ENCODE data around the gene KIAA0040. TPM values are rescaled to one million over a fixed set of nuclear protein-coding genes. Genes with fewer than 3 reads are reported as not detected.

The KIAA0040 gene
- total RNA-seq, 2 experiments from 2014 or later = 32.9 to 34.5 TPM

DNA sequence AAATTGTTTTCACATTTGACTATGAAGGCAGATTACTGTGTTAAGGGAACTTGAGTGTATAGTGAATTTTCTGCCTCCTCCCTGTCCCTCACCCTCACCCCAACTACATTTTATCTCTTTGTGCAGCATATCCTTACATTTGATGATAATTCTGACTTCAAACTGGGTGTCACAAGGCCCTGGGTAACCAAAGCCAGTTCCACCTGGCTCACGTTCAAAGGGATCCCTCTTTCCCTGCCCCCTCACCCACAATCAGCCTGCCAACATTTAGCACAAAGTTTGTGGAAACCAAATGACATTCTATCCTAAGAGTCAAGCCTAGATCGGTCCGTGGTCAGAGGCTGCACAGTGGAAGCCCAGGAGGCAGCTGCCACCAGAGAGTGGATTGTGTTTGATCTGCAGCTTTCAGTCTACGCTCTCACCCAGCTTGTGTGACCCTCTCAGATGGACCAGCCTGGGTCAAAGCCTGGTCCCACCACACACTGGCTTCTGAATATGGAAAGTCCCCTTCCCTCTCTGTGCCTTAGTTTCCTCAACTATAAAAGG is 10.3 kb downstream of the KIAA0040 start:
- intact Hi-C loops (cut with micrococcal nuclease) = no loop called here
- no peaks in the 10 kb centered on the region for H3K9me3 Mint-ChIP-seq
- ChIA-PET CTCF (interaction anchor here (3.2 kb wide), 1 partner anchor 27 kb away, joined by 13 read pairs; no protein-coding TSS in a partner anchor), POLR2A (no interaction called here)
- H3K4me1 Mint-ChIP-seq (ENCODE audit: low read depth) = peaks cover 79% of the 10 kb centered on the region
- no peak overlapping the region for H3K27ac Mint-ChIP-seq
- DNase-seq = no peak
- H3K27me3 Mint-ChIP-seq = no peaks in the 10 kb centered on the region
- no peak overlapping the region for H3K4me3 Mint-ChIP-seq
- H3K36me3 Mint-ChIP-seq = peaks cover 32% of the 10 kb centered on the region

DNA sequence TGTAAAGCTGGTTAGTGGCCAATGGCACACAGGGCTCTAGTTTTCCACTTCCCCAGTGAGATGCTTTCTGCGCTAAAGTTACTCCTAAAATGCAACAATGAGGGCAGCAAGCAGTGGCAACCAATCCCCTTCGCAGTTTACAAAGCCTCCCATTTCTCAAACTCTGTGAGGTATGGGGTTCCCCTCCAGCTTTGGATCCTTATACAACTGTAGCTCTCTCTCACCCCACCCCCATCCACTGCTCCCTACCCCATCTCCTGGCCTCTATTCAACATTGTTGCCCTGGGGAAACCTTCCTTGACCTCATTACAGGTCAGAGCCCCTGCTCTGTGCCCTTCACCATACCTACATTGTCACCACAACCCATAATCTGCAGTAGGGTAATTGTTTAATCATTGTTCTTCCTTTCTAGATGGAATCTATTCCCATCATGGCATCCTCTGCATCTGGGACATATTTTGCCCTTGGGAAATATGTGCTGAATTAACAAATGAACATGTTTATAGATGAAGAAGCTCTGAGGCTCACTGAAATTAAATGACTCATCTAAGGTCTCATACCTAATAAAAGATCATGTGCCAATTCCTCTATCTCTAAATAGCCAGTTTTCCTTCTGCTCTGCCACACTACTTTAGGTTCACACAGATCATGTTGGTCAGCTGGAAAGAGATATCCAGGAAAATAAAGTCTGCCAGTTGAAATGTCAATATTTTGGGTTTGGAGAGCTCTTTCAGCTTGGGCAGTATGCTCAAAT is 12.6 kb downstream of the KIAA0040 start:
- Mint-ChIP-seq H3K27me3 (no peaks in the 10 kb centered on the region), H3K36me3 (peaks cover 31% of the 10 kb centered on the region), H3K4me3 (no peak overlapping the region), H3K4me1 (ENCODE audit: low read depth) (peaks cover 63% of the 10 kb centered on the region), H3K27ac (no peak overlapping the region), H3K9me3 (peaks cover 2% of the 10 kb centered on the region)
- ChIA-PET POLR2A (interaction anchor here (0.6 kb wide), 1 partner anchor 163 kb away, joined by 3 read pairs; no protein-coding TSS in a partner anchor), CTCF (interaction anchor here (1.0 to 2.3 kb wide), 6 partner anchors 13 to 138 kb away, joined by 3 to 11 read pairs (median 4); no protein-coding TSS in a partner anchor)
- DNase-seq = no peak
- intact Hi-C loops (cut with micrococcal nuclease) = no loop called here

DNA sequence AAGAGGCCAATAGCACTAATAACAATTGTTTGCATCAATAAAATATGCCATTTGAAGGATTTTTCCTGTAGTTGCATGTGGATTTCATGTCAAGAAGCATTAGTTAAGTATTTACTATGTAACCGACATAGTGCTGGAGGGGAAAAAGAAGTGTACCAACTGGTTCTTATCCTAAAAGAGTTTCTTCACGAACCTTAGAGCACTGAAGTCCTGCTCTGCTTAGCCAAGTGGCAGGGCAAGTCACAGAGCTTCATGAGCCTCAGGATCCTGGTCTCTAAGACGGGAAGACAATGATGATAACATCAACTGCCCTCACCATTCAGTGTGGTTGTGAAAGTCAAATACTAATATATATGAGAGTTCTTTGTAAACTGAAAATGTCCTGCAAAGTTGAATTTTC is 14.1 kb downstream of the KIAA0040 start:
- no peak overlapping the region for H3K4me3 Mint-ChIP-seq
- peaks cover 29% of the 10 kb centered on the region for H3K36me3 Mint-ChIP-seq
- peaks cover 2% of the 10 kb centered on the region for H3K9me3 Mint-ChIP-seq
- no peak for DNase-seq
- no peaks in the 10 kb centered on the region for H3K27me3 Mint-ChIP-seq
- CTCF ChIA-PET = interaction anchor here (1.0 to 2.3 kb wide), 3 partner anchors 13 to 27 kb away, joined by 3 to 5 read pairs (median 4); no protein-coding TSS in a partner anchor
- intact Hi-C loops (cut with micrococcal nuclease) = no loop called here
- POLR2A ChIA-PET = no interaction called here
- H3K27ac Mint-ChIP-seq = no peak overlapping the region
- peaks cover 61% of the 10 kb centered on the region for H3K4me1 Mint-ChIP-seq (ENCODE audit: low read depth)

DNA sequence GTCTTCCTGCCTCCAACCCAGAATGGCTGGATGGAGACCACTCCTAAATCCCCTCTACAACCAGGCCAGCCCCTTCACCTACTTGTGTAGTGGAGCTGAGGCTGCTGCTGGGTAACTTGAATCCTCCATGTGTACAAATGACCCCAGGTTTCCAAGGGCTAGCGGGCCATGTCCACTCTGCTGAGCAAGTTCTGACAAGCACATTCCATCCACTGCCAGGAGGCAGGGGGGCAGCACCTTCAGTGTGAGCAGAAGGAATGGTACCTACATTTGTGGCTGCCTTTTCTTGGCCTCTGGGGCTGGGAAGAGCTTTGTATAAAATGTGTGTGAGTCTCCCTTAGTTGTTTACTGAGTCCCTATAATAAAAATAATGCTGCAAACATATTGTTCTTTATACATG is 14.5 kb downstream of the KIAA0040 start:
- H3K4me3 Mint-ChIP-seq = no peak overlapping the region
- POLR2A ChIA-PET = no interaction called here
- intact Hi-C loops (cut with micrococcal nuclease) = no loop called here

DNA sequence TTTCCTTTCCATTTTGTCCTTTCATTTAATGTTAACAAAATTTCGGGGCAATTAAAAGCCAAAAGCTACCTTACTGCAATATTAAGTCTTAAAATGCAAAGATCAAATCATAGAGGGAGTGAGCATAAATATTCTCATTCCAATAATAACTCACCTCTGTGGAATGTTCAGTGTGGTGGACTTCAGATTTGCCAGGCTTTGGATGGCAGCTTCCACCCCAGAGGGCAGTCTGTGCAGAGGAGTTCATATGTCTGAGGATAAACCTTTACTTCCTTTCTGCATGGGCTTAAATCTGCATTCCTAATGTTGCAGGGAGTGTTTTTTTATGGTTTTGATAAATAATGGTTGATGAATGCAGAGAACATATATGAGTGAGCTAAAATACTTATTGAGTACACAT is 16.3 kb downstream of the KIAA0040 start:
- no peak for DNase-seq
- peaks cover 31% of the 10 kb centered on the region for H3K36me3 Mint-ChIP-seq
- no peak overlapping the region for H3K4me3 Mint-ChIP-seq
- H3K27me3 Mint-ChIP-seq = no peaks in the 10 kb centered on the region
- peaks cover 2% of the 10 kb centered on the region for H3K9me3 Mint-ChIP-seq
- no peak overlapping the region for H3K27ac Mint-ChIP-seq
- H3K4me1 Mint-ChIP-seq (ENCODE audit: low read depth) = peaks cover 55% of the 10 kb centered on the region
- CTCF ChIA-PET = no interaction called here
- intact Hi-C loops (cut with micrococcal nuclease) = no loop called here
- POLR2A ChIA-PET = no interaction called here

More for the DNA sequence above, 14.5 kb downstream of the KIAA0040 start:
- Mint-ChIP-seq H3K36me3 (peaks cover 30% of the 10 kb centered on the region), H3K27me3 (no peaks in the 10 kb centered on the region), H3K4me1 (ENCODE audit: low read depth) (peaks cover 59% of the 10 kb centered on the region), H3K27ac (no peak overlapping the region), H3K9me3 (peaks cover 2% of the 10 kb centered on the region)
- DNase-seq = no peak
- CTCF ChIA-PET = interaction anchor here (1.6 kb wide), 1 partner anchor 26 kb away, joined by 4 read pairs; no protein-coding TSS in a partner anchor

DNA sequence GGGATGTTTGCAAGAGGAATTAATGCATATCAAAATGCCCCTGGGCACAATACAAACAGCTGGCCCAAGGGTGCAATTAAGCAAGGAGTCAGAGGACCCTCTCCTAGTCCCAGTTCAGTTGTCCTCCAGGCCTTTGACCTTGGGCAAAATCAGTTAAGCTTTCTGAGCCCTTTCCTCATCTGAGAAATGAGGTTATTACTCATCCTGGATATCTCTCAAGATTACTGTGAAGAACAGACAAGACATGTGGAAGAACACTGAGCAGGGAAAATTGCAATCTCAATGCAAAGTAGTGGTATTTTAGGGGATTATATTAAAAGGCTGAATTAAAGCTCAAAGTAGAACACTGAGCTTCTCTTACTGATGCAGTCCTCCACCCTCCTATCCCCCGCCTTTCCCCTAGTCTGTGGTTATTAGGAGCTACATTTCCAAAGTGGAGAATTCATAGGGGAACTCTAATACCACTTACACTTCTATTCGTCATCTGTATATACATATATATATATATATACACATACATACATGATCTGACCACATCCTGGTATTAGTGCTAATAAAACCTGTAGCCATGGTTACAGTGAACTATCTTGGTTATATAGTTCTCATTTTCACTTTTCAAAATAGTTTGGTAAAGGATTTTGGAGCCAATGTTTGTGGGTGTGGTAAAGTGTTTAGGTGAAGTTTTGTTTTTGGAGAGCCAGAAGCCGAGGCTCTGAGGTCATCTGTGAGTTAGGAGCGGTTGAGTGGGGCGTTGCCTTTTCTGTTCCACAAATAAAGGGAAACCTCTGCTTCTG is 18.1 kb downstream of the KIAA0040 start:
- Mint-ChIP-seq H3K27me3 (no peaks in the 10 kb centered on the region), H3K4me1 (ENCODE audit: low read depth) (peaks cover 60% of the 10 kb centered on the region), H3K36me3 (peaks cover 30% of the 10 kb centered on the region), H3K9me3 (peaks cover 2% of the 10 kb centered on the region), H3K27ac (no peak overlapping the region), H3K4me3 (no peak overlapping the region)
- intact Hi-C loops (cut with micrococcal nuclease) = no loop called here
- DNase-seq = no peak
- POLR2A ChIA-PET = interaction anchor here (1.2 to 2.0 kb wide), 2 partner anchors 10 to 15 kb away, joined by 5 to 6 read pairs; no protein-coding TSS in a partner anchor
- CTCF ChIA-PET = interaction anchor here (1.0 to 2.5 kb wide), 4 partner anchors 15 to 144 kb away, joined by 4 to 10 read pairs (median 6); no protein-coding TSS in a partner anchor

DNA sequence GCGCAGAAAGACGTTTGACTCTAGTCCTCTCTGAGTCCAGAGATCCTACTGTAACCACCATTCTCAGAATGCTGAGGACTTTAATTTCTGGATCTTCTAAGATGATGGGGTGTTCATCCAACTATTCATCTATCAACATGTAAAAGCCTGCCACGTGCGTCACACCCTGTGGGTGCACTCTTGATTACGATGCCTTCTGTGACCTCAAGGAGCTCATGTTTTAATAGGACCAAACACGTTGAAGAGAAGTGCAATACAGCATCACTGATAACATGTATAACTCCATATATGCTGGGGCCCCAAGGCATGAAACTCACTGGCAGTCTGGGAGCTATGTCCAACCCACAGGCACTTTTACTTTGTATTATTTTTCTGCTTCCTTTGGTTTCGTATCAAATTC is 19.0 kb downstream of the KIAA0040 start:
- Mint-ChIP-seq H3K9me3 (peaks cover 2% of the 10 kb centered on the region), H3K27me3 (no peaks in the 10 kb centered on the region), H3K4me3 (no peak overlapping the region), H3K36me3 (peaks cover 33% of the 10 kb centered on the region), H3K4me1 (ENCODE audit: low read depth) (peaks cover 62% of the 10 kb centered on the region), H3K27ac (no peak overlapping the region)
- ChIA-PET POLR2A (interaction anchor here (1.2 to 2.0 kb wide), 2 partner anchors 9 to 16 kb away, joined by 5 to 6 read pairs; no protein-coding TSS in a partner anchor), CTCF (interaction anchor here (1.0 to 2.5 kb wide), 4 partner anchors 16 to 145 kb away, joined by 4 to 10 read pairs (median 6); no protein-coding TSS in a partner anchor)
- no peak for DNase-seq
- intact Hi-C loops (cut with micrococcal nuclease) = no loop called here

DNA sequence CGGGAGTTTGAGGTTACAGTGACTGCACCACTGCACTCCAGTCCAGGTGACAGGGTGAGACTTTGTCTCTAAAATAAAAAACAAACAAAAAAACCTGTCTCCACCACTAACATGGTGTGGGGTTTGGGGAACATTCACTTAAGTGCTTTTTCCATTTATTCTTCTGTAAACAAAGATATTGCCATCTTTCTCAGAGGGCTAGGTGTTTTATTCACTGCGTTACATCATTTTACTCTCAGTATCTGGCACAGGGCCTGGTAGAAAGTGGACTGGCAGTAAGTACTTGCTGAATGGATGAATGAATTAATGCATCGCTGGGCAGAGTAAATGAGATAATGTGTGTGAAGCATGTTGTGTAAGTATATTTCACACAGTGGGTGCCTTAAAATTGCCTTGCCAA is 20.1 kb downstream of the KIAA0040 start:
- H3K36me3 Mint-ChIP-seq = peaks cover 32% of the 10 kb centered on the region
- CTCF ChIA-PET = interaction anchor here (2.5 kb wide), 1 partner anchor 18 kb away, joined by 10 read pairs; no protein-coding TSS in a partner anchor
- H3K4me3 Mint-ChIP-seq = no peak overlapping the region
- peaks cover 2% of the 10 kb centered on the region for H3K9me3 Mint-ChIP-seq
- no peaks in the 10 kb centered on the region for H3K27me3 Mint-ChIP-seq
- DNase-seq = no peak
- peaks cover 61% of the 10 kb centered on the region for H3K4me1 Mint-ChIP-seq (ENCODE audit: low read depth)
- no peak overlapping the region for H3K27ac Mint-ChIP-seq
- POLR2A ChIA-PET = no interaction called here
- intact Hi-C loops (cut with micrococcal nuclease) = no loop called here

DNA sequence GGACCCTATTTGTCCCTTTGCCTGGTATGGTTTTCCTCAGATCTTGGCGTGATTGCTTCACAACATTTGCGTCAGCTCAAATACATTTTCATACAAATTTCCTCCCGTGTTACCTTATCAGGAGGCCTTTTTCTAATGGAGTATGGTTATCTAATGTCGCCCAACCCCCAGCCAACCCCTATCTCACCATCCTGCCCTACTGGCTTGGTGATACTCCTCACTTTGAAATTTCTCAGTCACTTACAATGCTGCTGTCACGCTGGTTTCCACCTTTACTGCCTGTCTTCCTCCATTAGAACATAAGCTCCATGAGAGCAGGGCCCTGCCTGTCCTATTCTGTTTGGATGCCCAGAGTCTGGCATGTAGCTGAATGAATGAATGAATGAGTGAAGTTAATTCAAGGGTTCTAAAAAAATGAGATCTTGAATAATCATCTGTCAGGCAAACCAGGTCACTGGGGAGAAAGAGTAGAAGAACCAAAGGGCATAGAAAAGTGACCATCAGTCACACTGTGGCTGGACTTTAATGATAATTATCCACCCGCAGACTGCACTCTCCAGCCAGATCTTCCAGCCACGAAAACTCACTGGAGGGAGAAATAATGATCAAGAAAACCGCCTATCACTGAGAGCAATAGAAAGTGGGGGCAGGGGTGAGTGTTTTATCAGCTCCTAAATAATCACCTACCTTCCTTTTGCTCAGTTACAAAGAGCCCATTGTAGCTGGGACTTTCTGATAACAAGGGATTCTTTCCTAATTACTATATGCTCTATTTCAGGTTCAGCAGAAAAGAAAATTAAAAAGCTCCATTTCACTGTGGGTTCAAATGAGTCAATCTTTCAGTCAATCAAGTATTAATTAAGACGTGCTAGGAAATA is 21.3 kb downstream of the KIAA0040 start:
- H3K27me3 Mint-ChIP-seq = no peaks in the 10 kb centered on the region
- H3K9me3 Mint-ChIP-seq = peaks cover 2% of the 10 kb centered on the region
- intact Hi-C loops (cut with micrococcal nuclease) = no loop called here
- CTCF ChIA-PET = interaction anchor here (1.0 to 1.6 kb wide), 5 partner anchors 16 to 146 kb away, joined by 3 to 7 read pairs (median 6); partner anchors contain the start of gene KIAA0040
- peaks cover 29% of the 10 kb centered on the region for H3K36me3 Mint-ChIP-seq
- POLR2A ChIA-PET = no interaction called here
- no peak for DNase-seq
- no peak overlapping the region for H3K4me3 Mint-ChIP-seq
- H3K4me1 Mint-ChIP-seq (ENCODE audit: low read depth) = peaks cover 55% of the 10 kb centered on the region
- H3K27ac Mint-ChIP-seq = peak overlapping the region; percentile 58

DNA sequence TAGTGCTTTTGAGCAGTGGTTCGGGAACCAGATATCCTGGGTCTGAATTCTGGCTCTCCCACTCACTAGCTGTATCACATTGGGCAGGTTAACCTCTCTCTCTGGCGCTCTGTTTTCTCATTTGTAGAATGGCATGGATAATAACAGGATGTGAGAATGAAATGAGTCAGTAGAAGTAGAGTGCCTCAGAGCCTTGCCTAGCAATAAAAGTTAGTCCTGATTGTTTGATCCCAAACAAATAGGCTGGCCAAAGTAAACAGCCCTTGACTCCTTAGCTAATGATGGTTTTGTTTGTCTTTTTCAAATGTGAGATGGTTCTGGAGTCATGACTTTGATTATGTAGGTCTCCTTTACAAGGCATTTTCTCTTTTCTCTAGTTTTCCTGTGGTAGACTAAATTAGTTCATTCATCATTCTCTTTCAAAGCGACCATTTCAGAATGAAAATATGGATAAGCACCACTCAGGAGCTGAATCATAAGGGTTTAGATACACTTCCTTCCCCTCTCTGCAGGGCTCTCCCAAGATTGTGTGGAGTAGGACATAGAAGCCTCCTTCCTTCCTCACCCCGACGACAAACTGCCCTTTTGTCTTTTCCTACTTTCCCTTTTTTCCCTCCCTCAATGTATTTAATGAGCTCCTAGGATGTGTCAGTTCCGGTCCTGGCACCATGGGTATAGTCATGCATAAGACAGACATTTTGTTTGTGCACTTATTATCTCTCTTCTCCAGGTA is 23.1 kb downstream of the KIAA0040 start:
- intact Hi-C loops (cut with micrococcal nuclease) = loop anchor here (1.0 kb wide), 1 partner anchor 20 kb away; no protein-coding TSS in a partner anchor
- no peak for DNase-seq

More for the DNA sequence above, 23.1 kb downstream of the KIAA0040 start:
- Mint-ChIP-seq H3K4me1 (ENCODE audit: low read depth) (peaks cover 48% of the 10 kb centered on the region), H3K27me3 (no peaks in the 10 kb centered on the region), H3K4me3 (no peak overlapping the region), H3K27ac (peak overlapping the region; percentile 6), H3K36me3 (peaks cover 26% of the 10 kb centered on the region), H3K9me3 (no peaks in the 10 kb centered on the region)
- CTCF ChIA-PET = interaction anchor here (0.8 to 2.0 kb wide), 7 partner anchors 14 to 150 kb away, joined by 3 to 7 read pairs (median 4); no protein-coding TSS in a partner anchor
- POLR2A ChIA-PET = interaction anchor here (1.1 kb wide), 1 partner anchor 23 kb away, joined by 3 read pairs; the partner anchor contains the start of gene KIAA0040

All from activated CD4-positive, alpha-beta memory T cell treated with anti-CD3 and anti-CD28 coated beads for 36 hours (primary cell).